OCI-M1 (cell line): ENCODE measurements around the gene ATRX.
"Not testable (repeated sequence)": the region's sequence is repeated elsewhere in the genome, so short reads cannot be mapped to it uniquely, and the experiment has no call there.

Source experiments
- DNase-seq: peaks from one replicate; lab custom pipeline; 2025; lab: John Stamatoyannopoulos, UW

The ATRX gene, protein sequence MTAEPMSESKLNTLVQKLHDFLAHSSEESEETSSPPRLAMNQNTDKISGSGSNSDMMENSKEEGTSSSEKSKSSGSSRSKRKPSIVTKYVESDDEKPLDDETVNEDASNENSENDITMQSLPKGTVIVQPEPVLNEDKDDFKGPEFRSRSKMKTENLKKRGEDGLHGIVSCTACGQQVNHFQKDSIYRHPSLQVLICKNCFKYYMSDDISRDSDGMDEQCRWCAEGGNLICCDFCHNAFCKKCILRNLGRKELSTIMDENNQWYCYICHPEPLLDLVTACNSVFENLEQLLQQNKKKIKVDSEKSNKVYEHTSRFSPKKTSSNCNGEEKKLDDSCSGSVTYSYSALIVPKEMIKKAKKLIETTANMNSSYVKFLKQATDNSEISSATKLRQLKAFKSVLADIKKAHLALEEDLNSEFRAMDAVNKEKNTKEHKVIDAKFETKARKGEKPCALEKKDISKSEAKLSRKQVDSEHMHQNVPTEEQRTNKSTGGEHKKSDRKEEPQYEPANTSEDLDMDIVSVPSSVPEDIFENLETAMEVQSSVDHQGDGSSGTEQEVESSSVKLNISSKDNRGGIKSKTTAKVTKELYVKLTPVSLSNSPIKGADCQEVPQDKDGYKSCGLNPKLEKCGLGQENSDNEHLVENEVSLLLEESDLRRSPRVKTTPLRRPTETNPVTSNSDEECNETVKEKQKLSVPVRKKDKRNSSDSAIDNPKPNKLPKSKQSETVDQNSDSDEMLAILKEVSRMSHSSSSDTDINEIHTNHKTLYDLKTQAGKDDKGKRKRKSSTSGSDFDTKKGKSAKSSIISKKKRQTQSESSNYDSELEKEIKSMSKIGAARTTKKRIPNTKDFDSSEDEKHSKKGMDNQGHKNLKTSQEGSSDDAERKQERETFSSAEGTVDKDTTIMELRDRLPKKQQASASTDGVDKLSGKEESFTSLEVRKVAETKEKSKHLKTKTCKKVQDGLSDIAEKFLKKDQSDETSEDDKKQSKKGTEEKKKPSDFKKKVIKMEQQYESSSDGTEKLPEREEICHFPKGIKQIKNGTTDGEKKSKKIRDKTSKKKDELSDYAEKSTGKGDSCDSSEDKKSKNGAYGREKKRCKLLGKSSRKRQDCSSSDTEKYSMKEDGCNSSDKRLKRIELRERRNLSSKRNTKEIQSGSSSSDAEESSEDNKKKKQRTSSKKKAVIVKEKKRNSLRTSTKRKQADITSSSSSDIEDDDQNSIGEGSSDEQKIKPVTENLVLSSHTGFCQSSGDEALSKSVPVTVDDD (N-terminal part only)

DNA sequence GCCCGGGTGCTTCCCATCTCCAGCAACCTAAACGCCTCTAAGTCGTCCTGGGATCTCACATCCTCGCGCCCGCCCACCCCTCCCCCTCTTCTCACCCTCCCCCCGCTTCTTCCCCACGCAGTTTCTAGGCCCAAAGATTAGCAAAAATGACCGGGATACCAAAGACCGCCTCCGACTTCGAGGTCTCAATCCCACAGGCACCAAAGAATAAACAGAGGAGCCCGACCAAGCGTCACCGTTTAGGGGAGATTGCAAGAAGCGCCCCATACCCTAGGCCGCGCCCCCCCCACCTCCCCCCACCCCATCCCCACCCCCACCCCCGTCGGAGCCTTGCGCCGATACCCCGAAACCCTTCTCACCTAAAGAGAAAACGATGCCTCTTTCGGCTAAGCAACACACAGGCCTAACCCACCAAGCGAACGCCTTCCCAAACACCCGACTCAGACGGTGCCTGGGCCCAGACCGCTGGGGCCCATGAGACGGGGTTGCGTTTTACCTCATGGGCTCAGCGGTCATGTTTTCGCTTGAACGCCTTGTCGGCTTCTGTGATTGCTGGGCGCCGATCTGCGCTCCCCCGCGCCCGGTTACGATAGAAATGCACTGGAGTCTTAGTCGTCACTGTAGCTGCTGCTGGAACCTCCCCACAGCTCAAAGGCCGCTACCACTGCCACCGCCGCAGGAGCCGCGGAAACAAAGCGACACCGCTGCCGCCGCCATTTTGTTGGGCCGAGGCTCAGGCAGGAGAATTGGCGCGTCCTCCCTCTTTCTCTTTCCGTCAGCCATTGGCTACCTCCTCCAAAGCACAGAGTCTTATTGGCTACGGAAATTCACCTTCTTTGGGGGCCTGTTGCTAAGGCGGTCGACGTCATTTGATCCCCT is at the start of gene ATRX:
TSS of gene ATRX (minus strand) at position 731 of the 879 bp plus-strand sequence. CDS start at position 516, 215 bp downstream.
- DNase-seq = peak; percentile 89

DNA sequence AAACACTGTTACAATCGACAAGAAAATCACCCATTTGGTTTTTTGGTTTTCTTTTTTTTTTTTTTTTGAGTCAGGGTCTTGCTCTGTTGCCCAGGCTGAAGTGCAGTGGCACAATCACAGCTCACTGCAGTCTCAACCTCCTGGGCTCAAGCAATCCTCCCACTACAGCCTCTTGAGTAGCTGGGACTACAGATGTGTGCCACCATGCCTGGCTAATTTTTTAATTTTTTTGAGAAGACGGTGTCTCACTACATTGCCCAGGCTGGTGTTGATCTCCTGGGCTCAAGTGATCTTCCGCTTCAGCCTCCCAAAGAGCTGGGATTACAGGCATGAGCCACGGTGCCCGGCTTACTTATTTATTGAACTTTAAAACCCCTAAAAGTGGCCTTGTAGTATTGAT is 45.5 kb upstream of the ATRX start:
- not testable (repeated sequence) for DNase-seq

DNA sequence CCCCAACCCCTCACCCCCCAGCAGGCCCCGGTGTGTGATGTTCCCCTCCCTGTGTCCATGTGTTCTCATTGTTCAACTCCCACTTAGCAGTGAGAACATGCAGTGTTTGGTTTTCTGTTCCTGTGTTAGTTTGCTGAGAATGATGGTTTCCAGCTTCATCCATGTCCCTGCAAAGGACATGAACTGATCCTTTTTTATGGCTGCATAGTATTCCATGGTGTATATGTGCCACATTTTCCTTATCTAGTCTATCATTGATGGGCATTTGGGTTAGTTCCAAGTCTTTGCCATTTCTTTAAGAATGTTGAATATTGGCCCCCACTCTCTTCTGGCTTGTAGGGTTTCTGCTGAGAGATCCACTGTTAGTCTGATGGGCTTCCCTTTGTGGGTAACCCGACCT is 36.0 kb upstream of the ATRX start:
- DNase-seq = not testable (repeated sequence)

DNA sequence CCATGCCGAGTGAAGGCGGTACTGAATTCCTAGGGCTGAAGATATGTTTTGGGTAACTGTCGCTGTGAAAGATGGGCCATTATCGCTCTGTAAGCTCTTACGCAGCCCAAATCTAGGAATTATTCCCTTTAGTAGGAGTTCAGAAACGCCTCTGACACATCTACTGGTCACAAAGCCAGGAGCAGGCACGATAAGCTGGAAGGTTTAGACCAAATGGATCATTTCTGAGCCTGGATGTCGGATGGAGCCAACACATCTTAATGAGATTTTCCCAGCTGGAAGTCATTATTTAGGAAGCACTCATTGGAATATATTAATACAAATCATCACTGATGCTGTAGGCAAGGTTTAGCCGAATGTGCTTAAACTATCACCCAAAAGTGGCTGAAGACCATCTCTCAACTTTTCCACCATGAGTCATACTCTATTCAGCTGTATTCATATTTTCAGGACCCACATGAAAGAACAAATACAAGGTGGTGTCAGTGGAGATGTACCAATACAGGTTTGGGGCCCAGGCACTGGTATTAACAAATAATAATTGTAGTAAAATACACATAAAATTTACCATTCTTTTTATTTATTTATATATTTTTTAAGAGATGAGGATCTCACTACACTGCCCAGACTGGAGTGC is 34.2 kb upstream of the ATRX start:
- DNase-seq = no peak

DNA sequence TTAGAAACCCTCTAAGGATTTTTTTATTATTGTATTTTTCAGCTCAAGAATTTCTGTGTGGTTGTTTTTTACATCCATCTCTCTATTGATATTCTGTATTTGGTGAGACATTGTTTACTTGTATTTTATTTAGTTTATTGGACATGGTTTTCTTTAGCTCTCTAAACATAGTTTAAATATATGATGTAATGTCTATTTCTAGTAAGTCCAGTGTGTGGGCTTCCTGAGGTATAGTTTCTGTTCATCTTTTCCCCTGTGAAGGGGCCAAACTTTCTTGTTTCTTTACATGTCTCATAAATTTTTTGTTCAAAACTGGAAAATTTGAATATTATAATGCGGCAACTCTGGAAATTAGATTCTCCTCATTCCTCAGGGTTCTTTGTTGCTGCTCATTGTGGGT is 28.2 kb upstream of the ATRX start:
- no peak for DNase-seq

DNA sequence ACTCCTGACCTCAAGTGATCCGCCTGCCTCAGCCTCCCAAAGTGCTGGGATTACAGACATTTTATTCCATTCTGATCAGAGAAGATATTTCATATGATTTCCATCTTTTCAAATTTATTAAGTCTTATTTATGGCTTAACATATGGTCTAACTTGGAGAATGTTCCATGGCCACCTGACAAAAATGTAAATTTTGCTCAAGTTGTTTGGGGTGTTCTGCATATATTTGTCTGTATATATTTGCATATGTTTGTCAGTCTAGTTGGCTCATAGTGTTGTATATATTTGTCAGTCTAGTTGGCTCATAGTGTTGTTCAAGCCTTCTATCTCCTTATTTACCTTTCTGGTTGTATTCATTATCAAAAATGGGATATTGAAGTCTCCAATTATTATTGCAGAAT is 16.2 kb upstream of the ATRX start:
- no peak for DNase-seq

DNA sequence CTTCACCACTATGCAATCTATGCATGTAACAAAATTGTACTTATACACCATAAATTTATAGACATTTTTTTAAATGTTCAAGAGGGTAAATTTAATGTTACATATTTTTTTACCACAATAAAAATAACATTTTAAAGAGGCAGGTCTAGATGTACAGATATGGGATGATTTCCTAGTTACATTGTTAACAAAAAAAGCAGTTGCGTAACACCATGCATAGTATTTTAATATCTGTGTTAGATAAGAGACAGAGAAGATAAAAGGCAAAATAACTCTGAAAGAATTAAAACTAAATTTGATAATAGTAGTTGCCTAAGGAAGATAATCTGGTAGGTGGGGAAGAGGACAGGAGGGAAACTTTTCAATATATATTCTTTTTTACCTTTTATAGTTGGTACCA is 9.1 kb upstream of the ATRX start:
- DNase-seq = no peak

DNA sequence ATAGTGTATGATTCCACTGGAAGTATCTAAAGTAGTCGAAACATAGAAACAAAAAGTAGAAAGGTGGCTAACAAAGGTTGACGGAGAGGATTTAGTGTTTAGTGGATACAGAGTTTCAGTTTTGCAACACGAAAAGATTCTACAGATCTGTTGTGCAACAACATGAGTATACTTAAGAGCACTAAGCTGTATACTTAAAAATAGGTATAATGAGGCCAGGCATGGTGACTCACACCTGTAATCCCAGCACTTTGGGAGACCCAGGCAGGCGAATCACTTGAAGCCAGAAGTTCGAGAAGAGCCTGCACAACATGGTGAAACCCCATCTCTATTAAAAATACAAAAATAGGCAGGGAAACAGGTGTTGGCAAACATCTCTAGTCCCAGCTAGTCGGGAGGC is 7.9 kb upstream of the ATRX start:
- no peak for DNase-seq

DNA sequence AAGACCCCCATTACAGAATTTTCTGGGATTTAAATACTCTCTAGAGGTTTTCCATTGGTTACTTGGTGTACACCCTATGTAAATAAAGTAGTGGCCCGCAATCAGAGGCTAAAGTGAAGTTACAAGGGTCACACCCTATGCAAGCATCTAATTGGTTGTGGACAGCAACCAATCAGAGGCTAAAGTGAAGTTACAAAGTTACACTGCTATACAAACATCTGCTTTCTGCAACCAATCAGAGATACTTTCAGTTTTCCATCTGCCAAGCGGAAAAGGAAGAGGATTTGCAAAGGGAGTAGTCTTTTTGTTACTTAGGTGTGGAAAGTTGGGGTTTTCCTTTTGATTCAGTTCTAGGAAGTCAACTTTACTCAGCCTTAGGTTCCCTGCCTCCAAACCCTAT is 2.0 kb upstream of the ATRX start:
- peak; percentile 89 for DNase-seq

DNA sequence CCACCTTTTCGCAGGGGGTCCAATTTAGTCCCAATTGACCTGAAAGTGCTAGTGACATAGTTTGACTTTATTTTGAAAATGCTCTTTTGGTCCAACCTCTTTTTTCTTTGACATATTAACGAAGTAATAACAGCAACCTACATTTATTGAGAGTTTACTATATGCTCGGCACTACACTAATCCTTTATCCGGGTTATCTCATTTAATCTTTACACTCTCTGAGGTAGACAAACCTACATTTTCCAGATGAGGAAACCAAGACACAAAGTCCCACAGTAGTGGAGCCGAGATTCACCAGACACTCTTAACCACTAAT is 307 bp upstream of the ATRX start:
- no peak for DNase-seq

DNA sequence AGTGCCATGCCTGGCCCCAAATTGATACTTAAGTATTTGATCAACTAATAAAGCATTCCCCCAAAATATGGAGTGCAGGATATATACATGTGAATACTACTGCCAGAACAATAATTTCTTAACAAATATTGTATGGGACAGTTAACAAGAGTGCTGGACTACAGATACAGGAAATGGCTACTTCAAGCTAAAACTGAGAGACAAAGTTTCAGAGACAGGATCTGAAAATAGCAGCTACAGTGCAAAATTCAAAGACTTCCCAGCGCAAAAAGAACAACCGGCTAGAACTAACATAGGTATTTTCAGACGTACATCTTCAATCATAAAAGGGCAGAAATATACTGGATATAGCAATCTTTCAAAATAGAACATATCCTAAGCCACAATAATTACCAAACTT is 6.3 kb downstream of the ATRX start:
- no peak for DNase-seq

DNA sequence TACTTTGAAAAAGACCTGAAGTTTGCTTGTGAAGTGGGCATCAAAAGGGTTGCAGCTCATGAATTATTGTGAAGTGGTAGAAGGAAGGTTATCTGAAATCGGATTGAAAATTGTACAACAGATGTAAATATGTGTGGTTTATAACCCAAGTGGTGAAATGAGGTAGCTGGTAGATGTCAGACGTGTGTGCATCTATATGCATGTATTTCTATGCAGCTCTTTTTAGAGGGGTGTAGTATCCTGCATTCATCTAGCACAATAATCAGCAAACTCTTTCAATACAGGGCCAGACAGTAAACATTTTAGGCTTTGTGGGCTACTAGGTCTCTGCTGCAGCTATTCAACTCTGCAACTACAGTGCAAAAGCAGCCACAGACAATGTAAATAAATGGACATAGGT is 9.4 kb downstream of the ATRX start:
- DNase-seq = no peak

DNA sequence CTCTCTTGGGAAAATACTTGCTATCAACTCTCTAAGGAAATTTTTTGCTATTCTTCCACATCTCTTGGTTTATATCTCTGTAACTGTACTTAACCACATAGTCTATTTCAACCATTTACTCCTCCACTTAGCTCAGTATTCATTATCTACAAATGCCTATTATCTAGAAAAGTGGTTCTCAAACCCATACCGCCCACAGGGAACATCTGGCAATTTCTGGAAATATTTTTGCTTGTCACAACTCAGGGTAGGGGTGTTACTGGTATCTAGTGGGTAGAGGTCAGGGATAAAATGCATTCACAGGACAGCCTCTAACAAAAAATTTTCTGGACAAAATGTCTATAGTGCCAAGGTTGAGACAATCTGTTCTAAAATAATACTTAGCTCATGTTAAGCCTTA is 14.4 kb downstream of the ATRX start:
- peak; percentile 33 for DNase-seq

DNA sequence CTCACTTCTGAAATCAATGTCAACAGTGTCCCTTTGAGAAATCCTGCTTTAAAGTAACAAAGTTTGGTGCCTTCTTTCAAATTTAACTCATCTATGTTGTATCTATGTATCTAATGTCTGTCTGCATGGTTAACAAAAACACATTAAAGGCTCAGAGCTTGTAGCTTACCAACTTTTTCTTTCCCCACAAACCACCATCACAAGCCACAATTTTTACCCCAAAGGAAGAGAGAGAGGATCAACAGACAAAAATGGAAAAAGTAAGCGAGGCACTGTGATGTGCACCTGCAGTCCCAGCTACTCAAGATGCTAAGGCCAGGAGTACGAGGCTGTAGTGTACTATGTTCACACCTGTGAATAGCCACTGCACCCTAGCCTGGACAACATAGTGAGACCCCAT is 17.2 kb downstream of the ATRX start:
- no peak for DNase-seq

DNA sequence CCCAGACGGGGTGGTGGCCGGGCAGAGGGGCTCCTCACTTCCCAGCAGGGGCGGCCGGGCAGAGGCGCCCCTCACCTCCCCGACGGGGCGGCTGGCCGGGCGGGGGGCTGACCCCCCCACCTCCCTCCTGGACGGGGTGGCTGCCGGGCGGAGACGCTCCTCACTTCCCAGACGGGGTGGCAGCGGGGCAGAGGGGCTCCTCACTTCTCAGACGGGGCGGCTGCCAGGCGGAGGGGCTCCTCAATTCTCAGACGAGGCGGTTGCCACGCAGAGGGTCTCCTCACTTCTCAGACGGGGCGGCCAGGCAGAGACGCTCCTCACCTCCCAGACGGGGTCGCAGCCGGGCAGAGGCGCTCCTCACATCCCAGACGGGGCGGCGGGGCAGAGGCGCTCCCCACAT is 19.8 kb downstream of the ATRX start:
- DNase-seq = not testable (repeated sequence)

DNA sequence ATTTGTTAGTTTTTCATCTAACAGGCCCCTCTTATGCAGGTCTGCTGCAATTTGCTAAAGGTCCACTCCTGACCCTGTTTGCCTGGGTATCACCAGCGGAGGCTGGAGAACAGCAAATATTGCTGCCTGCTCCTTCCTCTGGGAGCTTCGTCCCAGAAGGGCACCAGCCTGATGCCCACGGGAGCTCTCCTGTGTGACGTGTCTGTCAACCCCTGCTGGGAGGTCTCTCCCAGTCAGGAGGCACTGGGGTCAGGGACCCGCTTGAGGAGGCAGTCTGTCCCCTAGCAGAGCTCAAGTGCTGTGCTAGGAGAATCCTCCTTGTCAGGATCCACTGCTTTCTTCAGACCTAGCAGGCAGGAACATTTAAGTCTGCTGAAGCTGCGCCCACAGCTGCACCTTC is 30.5 kb downstream of the ATRX start:
- DNase-seq = no peak

DNA sequence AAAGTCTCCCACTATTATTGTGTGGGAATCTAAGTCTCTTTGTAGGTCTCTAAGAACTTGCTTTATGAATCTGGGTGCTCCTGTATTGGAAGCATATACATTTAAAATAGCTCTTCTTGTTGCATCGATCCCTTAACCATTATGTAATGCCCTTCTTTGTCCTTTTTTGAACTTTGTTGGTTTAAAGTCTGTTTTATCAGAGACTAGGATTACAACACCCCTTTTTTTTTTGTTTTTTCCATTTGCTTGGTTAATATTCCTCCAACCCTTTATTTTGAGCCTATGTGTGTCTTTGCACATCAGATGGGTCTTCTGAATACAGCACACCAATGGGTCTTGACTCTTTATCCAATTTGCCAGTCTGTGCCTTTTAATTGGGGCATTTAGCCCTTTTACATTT is 32.1 kb downstream of the ATRX start:
- DNase-seq = not testable (repeated sequence)

DNA sequence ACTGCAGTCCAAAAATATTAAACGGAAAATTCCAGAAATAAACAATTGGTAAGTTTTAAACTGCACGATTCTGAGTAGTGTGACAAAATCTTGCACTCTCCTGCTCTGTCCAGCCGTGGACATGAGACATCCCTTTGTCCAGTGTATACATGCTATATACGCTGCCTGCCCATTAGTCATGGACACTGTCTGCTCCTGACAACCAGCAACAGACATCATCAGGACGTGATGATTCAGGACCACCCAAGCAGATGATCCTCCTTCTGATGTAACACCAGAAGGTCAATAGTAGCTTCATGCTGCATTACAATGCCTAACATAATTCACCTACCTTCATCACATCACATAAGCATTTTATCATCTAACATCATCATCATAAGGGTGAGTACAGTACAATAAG is 36.3 kb downstream of the ATRX start:
- no peak for DNase-seq

DNA sequence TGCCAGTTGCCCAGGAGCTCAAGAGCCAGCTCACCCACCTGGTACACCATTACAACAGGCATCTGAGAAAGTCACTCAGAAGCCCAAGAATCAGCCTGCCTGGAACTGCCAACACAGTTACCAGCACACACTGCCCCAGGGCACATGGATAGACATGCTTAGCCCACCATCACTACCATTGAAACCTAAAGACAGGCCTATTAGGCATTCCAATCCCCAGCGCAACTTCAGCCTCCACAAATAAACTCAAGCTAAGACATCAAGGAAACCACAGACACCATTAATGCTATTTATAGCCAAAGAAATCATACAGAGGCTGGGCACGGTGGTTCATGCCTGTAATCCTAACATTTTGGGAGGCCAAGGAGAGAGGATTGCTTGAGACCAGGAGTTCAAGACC is 42.3 kb downstream of the ATRX start:
- no peak for DNase-seq

DNA sequence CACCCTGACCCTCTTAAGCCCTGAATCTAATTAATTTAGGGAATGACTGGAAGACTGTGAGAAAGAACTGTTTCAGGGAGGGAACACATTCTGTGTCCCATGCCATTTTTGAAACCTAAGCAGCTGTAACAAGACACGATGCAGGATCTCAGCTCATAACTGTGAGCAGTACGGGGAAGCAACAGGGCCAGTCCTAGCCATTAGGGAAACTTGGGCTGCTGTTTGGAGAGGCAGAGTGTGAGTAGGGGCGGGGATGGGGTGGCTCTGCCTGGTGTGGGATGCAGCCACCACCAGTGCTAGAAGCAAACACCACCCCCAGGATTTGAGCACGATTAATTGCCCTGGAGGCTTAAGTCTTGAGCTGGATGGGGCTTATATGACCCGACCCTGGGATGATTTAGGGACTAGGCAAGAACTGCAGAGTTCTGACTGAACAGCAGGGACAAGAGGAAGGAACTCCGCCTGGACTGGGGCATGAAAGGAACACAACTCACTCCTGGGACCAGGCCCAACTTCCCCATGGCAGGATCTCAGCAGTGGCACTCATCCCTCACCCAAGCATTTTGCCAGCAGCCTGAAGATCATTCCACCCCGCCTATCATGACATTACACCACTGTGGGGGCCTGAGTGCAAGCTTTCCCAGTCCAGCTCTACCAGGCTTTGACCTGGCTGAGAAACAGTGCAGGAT is 43.1 kb downstream of the ATRX start:
- no peak for DNase-seq
